Measurements from ENCODE around the gene SLC4A11. TPM values are rescaled to one million over a fixed set of nuclear protein-coding genes. Genes with fewer than 3 reads are reported as not detected.
A peak's percentile ranks its signal among the peaks of the same experiment; 100 is the strongest.

SLC4A11 gene
- total and polyA plus RNA-seq, 12 donors = 0.06 to 1.6 (median 0.45) TPM

DNA sequence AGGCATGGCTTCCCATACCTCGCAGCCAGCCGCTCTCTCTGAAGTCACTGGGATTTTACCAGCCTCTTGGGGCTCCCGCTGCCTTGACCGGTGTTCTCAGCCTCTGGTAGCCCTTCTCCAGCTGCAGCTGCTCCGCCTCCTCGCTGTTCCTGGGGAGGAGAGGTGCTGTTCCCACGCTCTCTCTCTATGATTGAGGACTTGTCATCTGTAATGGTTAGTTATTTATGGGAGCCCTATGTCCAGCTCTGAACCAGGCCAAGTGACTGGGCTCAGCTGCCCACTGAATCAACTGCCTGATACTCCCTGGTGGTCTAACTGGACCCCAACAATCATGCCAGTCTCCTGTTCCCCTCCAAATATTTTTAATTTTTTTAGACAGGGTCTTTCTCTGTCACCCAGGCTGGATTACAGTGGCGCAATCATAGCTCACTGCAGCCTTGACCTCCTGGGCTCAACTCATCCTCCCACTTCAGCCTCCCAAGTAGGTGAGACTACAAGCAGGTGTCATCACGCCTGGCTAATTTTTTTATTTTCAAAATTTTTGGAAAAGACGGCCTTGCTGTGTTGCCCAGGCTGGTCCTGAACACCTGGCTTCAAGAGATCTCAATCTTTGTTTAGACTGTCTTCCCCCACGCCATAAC lies 4.8 kb upstream of the SLC4A11 start:
- Histone ChIP-seq H3K9me3 (no peaks in the 10 kb centered on the region), H3K27me3 (peaks cover 9 to 54% (median 19%) of the 10 kb centered on the region in 7 donors), H3K4me3 (no peak overlapping the region), H3K4me1 (peaks cover 8 to 27% (median 20%) of the 10 kb centered on the region in 9 donors), H3K36me3 (no peaks in the 10 kb centered on the region), H3K27ac (peak overlapping the region in 1 of 10 donors; percentile 22)
- ATAC-seq (no peak), DNase-seq (no peak)
- no peak for TF ChIP-seq CTCF (IDR thresholded peaks at IDR 0.05)
- intact Hi-C loops (cut with DNase I) = no loop called here
- WGBS, 2 donors = 75 to 76% methylated on average over 11 of the region's 11 CpGs

GRCh38 chr20:3242172-3242692 lies 3.2 kb upstream of the SLC4A11 start:
- Histone ChIP-seq H3K4me1 (peaks cover 9 to 26% (median 22%) of the 10 kb centered on the region in 9 donors), H3K27ac (no peak overlapping the region), H3K4me3 (no peak overlapping the region), H3K36me3 (no peaks in the 10 kb centered on the region), H3K9me3 (no peaks in the 10 kb centered on the region), H3K27me3 (peaks cover 18 to 54% (median 35%) of the 10 kb centered on the region in 7 donors)
- intact Hi-C loops (cut with DNase I) = no loop called here
- DNase-seq (no peak), ATAC-seq (no peak)
- WGBS, 2 donors = 64 to 67% methylated on average over 6 of the region's 6 CpGs
- TF ChIP-seq CTCF (IDR thresholded peaks at IDR 0.05) = no peak

DNA sequence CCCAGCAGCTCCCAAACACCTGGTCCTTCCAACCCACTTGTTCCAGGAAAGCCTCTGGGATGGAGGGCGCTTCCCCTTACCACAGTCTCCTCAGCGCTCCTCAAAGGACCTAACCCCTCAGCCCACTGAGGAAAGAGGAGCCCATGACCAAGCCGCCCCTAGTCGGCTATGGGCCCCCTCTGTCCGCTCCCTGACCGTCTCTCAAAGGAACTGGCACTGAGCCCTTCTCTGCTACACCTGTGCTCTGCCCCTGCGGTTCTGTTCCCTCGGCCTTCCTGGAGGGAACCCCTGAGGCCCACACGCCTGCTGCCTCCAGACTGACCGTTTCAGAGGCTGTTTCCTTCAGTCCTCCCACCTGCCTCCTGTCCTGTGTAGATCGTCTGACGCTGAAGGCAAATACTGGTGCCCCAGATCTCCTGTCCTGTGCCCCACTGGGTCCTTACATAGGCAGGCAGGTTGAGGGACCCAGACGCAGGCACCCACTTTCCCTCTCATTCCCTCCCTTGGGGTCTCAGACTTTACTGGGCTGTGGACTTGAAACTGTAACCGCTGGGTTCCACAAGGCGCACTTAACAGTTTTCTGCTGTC lies 1.9 kb upstream of the SLC4A11 start:
- H3K36me3 ChIP-seq = no peaks in the 10 kb centered on the region
- H3K4me1 ChIP-seq = peaks cover 9 to 26% (median 22%) of the 10 kb centered on the region in 9 donors
- WGBS, 2 donors = 85 to 86% methylated on average over 15 of the region's 15 CpGs
- H3K4me3 ChIP-seq = peak overlapping the region in 3 of 10 donors; percentile 67 to 80 (median 74)
- peaks cover 18 to 68% (median 45%) of the 10 kb centered on the region in 7 donors for H3K27me3 ChIP-seq
- TF ChIP-seq CTCF (IDR thresholded peaks at IDR 0.05) = no peak
- ATAC-seq (no peak), DNase-seq (no peak)
- no peaks in the 10 kb centered on the region for H3K9me3 ChIP-seq
- H3K27ac ChIP-seq = no peak overlapping the region
- intact Hi-C loops (cut with DNase I) = no loop called here

- ATAC-seq (peak in 4 of 8 donors; percentile 17 to 51 (median 35)), DNase-seq (no peak)
- peaks cover 9 to 26% (median 22%) of the 10 kb centered on the region in 9 donors for H3K4me1 ChIP-seq
- peak overlapping the region; percentile 51 to 80 (median 68) for H3K4me3 ChIP-seq
- no peak for TF ChIP-seq CTCF (IDR thresholded peaks at IDR 0.05)
- peaks cover 18 to 72% (median 50%) of the 10 kb centered on the region in 7 donors for H3K27me3 ChIP-seq
- WGBS, 2 donors = 15 to 16% methylated on average over 54 of the region's 54 CpGs
- intact Hi-C loops (cut with DNase I) = no loop called here
- no peaks in the 10 kb centered on the region for H3K9me3 ChIP-seq
- H3K36me3 ChIP-seq = no peaks in the 10 kb centered on the region
- H3K27ac ChIP-seq = peak overlapping the region in 2 of 10 donors; percentile 26 to 37
Measured at GRCh38 chr20:3239867-3240775, 1.1 kb upstream of the SLC4A11 start.
